GM04504 (cell line): ENCODE measurements around the gene SCML1.

ENCODE experiments used
- DNase-seq: peaks from one replicate; pipeline ENCODE4 v3.0.0-alpha.2; 2012; ENCODE audit warnings: low read depth

The SCML1 gene, protein sequence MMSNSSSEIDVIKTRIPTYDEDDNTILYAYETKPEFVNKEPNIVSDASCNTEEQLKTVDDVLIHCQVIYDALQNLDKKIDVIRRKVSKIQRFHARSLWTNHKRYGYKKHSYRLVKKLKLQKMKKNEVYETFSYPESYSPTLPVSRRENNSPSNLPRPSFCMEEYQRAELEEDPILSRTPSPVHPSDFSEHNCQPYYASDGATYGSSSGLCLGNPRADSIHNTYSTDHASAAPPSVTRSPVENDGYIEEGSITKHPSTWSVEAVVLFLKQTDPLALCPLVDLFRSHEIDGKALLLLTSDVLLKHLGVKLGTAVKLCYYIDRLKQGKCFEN

DNA sequence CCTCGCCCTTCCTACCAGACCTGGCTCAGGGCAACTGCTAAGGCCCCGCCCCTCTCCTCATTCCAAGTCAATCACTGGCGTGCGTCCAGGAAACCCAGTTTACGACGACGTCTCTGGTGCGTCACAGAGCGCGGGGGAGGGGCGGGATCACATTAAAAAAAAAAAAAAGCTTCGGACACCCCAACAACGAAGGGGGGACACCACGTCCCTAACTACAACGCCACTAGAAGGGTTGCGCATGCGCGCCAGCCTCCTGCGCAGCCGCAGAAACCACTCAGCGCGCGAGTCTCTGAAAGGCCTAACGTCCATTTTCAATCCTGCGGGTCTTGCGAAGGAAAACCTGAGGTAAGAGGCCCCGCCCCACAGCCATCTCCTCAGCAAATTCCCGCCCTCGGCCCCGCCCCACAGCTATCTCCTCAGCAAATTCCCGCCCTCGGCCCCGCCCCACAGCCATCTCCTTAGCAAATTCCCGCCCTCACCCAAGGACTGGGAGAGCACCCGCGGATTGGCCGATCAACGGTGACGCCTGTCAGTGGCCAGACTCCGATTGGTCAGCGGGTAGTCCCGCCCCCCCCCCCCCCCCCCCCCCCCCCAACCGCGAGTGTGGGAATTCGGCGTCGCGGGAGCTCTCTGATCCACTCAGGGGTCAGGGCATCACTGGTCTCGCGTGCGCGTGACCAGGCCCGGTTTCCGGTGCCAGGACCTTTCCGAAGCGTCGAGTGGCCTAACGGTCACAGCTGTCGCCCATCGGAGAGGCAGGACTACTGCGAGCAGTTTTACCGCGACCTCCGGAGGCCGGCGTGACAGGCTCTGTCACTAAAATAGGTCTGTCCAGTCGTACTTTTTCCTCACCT is at the start of gene SCML1:
SCML1 (plus strand) TSS at position 638 of the 854 bp plus-strand sequence. CDS start 6,694 bp downstream, outside the sequence.
- DNase-seq: peak; percentile 89

DNA sequence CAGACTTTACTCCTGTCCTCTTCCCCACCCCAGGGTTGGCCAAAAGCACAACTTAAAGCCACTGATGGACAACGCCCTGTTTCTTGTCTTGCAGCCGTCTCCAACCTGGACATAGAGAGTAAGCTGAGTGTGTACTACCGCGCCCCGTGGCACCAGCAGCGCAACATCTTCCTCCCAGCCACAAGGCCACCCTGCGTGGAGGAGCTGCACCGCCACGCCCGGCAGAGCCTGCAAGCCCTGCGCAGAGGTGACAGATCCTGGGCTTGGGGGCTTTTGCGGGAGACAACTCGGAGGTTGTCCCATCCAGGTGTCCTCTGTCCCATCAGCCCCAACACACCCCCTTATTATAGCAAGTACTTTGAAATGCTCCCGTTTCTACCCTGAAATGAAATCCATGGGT is 49.6 kb upstream of the SCML1 start:
- DNase-seq: no peak

DNA sequence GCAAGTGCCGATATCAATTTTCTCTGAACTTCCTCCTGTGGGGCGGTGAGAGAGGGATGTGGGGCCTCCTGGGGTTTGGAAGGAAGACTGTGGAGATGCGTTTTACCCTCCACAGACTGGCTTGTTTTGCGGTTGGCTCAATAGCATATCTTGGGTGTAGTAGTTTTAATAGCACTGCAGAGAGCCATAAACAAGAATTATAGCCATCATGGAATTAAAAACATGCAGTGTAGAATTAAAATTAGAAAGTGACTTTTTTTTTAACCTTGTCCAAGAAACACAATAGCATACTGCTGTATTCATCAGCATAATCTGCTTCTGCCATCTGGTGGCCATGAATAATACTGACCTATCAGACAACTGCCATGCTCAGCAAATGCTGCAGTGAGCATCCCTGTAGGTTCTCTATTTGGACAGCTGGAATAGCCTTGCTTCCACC is 47.3 kb upstream of the SCML1 start:
- DNase-seq: peak; percentile 62

DNA sequence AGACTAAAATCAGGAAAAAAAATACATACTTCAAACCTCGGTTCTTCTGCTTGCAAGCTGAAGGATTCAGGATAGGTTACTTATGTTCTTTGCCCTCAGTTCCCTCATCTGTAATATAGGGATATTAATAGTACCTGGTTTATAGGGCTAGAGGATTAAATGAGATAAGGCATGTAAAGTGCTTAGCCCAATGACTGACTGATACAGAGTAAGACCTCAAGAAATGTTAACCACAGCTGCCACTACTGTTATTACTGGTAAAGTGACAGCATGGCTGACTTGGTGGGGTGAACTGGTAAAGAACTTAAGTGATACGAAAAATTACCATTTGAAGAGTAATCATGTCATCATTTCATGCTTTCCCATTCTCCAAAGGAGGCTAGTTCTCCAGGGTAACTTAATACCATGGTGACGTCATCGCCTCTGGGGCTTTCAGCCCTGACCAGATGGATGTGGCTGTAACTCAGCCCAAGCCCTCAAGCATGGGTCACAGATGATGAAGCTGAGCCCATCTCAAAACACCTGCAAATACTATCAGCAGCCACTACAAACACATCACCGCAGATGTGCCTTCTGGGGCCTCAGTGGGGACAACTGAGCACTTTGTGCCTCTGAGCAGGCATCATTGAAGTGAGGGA is 44.5 kb upstream of the SCML1 start:
- DNase-seq: peak; percentile 16

DNA sequence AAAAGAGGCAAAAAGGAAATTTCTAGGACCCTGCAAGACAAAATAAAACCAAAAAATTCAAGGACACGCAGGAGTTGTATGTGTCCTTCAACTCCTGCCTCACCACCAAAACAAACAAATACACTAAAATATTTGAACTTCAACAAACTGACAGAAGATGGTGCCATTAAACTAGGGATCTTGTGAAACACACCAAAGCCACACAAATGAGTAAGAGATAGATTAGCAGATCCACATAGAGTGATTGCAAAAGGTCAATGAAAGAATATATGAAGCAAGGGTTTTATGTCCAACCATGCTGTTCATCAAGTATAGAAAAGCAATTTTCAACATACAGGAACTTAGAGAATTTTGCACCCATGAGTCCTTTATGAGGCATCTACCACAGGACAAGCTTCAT is 40.1 kb upstream of the SCML1 start:
- DNase-seq: no peak

DNA sequence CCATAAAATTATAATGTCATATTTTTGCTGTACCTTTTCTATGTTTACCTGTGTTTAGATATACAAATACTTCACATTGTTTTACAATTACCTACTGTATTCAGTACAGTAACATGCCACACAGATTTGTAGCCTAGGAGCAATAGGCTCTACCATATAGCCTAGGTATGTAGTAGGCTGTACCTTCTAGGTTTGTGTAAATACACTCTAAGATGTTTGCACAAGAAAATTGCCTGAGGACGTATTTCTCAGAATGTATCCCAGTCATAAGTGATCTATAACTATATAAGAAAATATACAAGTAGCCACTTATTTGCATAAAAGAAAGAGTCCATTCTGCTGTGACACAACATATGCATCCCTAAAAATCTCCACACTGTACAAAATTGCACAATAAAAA is 36.3 kb upstream of the SCML1 start:
- no peak for DNase-seq

DNA sequence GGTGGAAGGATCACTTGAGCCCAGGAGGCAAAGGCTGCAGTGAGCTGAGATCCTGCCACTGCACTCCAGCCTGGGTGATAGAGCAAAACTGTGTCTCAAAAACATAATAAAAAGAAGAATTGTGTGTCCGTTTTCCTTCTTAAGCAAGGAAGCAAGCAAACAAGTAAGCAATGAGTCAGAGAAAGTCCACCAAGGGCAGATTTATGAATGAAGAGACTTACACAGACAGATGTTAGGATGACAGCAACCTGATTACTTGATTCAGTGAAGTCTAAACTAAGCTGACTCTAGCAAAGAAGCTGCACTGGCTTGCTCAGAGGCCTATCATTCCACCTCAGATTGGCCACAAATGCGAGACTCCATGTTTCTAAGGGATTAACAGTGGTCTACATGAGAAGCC is 34.1 kb upstream of the SCML1 start:
- DNase-seq: no peak

DNA sequence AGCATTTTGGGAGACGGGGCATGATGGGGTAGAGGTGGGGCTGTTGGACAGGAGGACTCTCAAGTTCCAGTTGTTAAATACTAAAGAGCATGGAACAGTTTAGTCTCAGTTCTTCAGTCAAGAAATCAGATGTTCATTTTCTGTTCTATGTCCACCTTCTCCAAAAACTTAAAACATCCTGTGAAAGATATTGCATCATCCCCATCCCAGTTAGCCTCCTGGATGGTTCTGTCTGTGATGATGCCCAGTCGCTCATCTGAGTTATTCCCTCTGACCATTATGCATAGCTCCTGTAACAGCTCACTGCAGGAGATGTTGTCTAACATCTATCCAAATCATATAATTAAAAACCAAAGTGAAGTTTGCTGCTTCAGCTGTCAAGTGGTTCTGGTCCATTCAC is 32.1 kb upstream of the SCML1 start:
- no peak for DNase-seq

DNA sequence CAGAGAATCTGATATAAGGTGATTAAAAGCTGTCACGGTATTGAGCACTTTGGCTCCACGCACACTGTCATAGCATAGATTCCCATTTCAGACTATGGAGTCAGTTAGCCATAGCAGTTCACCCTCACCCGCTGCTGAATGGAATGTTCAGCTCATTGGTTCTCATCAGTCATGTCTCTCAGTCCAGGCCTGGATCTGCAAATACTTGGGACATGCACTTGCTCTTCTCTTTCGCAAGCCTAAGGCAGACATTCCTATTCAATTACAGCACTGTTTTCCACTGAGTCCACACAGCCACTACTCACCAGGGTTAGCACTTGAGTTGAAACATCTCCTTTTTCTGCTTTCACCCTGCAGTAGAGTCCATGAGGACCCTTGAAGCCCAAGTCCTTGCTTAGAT is 30.6 kb upstream of the SCML1 start:
- peak; percentile 62 for DNase-seq

DNA sequence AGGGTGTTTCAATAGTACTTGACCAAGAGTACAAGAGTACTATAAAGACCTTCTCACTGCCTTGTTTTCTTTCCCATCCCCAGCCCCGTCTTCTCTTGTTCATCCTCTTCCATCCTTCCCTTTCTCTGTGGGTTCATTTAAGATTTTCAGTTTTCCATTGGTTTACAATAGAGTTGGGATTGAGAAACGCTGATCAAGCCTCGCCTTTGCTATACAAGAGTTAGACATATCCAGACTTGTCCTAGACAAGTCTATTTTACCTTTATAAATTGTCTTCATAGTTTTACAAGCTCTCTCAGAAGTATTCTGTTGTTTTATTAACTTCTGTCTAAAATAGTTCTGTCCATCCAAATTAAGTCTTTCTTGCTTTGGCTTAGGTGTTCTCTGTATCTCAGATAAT is 29.6 kb upstream of the SCML1 start:
- no peak for DNase-seq

DNA sequence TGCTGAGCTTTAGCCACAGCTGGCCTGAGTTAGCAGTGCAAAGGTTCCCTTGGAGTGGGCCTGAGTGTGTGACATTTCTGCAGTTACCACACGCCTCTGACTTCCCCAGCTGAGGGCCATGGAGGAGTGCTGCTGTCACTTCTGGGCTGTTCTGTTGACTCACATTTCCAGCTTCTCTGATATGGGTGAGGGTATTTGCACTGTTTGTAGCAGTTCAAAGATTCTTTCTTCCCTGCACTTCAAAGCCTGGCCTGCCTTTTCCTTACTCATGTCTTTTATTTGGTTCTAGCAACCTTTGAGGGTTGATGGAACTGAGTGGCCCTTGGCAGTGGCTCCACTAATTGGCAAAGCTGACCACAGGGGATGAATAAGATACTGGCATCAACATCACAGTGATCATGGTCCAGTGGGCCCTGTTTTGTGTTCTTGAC is 26.4 kb upstream of the SCML1 start:
- DNase-seq: no peak

DNA sequence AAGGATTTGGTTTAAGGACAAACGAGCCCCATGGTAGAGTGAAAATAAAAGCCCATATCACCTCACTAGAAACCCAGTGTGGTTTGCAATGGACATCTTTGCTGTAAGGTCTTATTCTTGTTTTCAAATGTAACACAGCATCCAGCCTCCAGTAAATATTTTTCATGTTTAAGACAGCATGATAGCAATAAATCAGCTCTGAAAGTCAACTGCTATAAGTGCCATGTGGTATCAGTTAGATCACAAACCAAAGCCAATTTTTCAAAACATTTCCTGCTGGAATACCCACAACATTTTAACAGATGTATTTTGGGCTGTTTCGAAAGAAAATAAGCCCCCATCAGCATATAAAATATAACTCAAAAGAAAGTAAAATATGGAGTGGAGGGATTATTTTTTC is 24.0 kb upstream of the SCML1 start:
- no peak for DNase-seq

DNA sequence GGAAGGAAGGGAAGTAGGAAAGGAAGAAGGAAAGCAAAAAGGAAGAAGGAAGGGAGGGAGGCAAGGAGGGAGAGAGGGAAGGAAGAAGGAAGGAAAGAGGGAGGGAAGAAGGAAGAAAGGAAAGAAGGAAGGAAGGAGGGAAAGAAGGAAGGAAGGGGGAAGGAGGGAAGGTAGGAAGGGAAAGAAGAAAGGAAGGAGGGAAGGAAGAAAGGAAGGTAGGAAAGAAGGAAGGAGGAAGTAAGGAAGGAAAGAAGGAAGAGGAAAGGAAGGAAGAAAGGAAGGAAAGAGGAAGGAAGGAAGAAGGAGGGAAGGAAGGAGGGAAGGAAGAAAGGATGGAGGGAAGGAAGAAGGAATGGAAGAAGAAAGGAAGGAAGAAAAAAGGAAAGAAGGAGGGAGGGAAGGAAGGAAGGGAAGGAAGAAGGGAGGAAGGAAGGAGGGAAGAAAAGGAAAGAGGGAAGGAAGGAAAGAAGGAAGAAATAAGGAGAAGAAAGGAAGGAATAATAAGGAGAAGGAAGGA is 18.6 kb upstream of the SCML1 start:
- DNase-seq: no peak

DNA sequence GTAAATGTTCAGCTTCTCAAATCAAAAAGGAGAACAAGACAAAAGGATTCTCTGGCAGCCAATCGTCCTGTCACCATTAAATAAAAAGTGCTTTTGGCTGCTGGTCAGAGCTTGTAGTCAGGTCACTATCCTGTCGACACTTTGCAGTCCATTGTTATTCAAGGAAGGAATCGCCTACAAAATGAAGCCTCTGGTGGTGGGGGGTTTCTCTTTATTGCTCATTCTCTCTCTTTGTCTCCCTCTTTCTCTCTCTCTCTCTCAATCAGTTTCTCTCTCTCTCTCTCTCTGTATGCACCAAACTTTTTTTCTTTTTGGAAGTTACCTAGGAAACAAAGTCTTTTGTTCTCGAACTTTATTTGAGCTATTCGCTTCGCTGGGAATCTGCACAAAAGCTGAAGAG is 17.6 kb upstream of the SCML1 start:
- DNase-seq: no peak

DNA sequence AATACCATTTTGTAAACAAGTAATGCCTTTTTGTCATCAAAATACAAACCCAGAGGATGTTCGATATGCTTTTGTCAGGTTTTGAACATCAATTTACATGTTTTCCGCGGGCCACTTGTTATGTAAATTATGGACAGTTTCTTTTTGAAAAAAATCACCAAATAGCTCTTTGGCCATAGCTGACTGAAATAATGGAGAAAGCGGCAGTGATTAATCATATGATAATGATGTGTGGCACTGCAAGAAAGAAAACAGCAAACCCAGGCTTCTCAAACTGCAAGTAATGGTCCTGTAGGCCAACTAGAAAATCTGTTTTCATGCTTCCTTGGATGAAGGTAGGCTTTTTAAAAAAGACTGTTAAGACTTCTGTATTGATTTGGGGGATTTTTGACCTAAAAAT is 15.6 kb upstream of the SCML1 start:
- no peak for DNase-seq

DNA sequence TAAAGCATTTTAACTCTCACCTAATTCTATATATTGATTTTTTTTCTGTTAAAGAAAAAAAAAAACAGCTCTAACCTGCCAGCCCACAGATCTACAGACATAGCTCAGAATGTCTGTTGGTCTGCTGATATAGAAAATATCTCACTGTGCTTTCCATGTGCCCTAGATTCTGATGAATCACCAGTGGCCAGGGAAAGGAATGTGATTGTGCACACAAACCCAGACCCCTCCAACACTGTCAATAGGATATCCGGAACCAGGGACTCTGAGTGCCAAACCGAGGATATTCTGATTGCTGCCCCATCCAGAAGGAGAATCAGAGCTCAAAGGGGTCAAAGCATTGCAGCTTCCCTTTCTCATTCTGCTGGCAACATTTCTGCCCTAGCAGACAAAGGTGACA is 12.1 kb upstream of the SCML1 start:
- DNase-seq: no peak

DNA sequence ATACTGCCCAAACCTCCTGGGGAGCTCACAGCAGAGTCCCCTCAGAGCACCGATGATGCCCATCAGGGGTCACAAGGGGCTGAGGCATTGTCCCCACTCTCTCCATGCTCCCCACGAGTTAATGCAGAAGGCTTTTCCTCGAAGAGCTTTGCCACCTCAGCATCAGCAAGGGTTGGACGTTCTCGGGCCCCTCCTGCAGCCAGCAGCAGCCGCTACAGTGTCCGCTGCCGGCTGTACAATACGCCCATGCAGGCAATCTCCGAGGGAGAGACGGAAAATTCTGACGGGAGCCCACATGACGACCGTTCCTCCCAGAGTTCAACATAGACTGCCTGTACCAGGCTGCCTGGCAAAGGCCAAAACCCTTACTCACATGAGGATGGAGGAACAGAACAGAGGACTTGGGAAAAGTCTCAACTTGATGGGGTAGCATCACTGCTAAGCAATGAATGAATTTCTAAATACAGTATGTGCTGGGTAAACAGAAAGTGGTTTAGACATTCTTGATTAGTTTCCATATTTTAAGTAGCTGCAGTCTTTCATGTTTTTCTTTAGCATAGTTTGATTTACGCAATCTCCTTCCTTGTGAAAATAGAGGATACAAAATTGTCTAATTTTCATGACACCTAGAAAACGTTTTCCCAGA is 5.0 kb upstream of the SCML1 start:
- no peak for DNase-seq

DNA sequence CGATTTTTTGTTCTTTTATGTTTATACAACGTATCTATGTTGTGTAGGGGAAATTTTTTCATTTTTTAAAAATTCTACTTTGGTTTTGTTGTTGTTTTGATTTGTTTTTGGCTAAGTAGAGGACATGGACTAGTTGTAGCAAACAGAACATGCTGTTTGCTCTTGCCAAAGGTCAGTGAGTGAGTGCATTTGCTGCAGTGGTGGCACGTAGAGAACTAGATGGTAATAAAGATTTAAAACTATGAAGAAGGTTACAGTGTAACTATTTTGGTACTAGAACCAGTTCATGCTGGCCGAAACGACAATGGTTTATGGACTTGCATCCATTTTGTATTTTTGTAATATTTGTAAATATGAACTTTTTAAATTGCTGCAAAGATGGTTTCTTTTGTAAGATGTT is 1.9 kb upstream of the SCML1 start:
- no peak for DNase-seq

DNA sequence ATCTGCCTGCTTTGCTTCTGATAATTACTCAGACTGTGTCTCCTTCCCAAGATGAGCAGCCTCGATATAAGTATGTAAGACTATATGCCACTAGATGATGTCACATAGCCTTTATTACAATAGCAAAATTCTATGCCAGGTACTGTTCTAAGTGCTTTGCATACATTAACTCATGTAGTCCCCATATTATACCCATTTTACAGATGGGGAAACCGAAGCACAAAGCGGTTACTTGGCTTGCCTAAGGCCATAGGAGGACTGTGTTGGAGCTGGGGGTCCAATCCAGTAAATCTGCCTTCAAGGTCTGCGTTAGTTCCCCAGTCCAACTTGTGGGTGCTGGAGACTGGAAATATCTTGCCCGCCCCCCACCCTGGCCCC is 826 bp upstream of the SCML1 start:
- DNase-seq: no peak

DNA sequence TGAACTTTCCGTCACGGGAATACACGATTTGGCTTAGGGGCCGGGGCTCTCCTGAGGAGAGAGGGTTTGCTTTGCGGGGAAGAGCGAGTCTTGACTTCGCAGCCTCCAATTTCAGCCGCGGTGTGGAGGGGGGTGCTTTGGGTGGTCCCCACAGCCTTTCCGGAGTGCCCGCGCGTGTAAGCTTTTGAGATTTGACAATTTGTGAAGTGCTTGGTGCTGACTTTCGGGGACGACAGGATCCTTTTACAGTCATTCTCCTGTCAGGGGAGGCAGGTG is 355 bp downstream of the SCML1 start:
- no peak for DNase-seq

DNA sequence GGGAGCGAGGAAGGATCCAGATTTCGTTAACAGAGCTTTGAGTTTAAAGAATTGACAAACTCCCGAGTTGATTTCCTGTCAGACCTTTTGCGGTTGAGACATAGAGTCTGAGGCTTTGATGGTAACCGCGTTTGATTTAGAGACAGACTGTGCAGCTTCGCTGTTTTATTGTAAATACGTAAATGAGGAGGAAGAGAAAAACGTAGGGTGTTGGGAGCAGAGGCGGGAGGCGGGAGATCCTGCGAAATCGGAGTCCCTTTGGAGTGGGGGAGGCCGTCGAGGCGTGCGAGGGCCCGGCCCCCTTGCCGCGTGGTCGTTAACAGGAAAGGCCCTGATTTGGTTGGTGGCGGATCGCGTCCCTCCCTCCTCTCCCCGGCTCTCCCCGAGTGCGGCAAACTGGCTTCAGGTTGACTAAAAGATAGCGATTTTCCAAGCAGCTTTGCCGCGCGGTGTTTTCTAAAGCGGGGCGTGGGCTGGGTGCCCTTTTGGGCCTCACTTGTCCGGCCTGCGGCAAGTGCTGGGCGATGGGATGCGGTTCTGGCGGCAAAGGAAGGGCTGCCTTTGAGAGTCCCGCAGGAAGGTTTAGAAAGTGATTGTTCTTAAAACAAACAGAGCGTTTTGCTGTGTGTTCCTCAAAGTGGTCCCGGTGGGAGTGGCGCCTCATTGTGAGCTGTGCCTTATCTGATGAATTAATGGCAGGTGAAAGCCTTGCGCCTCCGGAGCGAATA is 857 bp downstream of the SCML1 start:
- DNase-seq: no peak
